ENCODE data around the gene CRIP1. TPM values are rescaled to one million over a fixed set of nuclear protein-coding genes. Genes with fewer than 3 reads are reported as not detected.

The CRIP1 gene
- total RNA-seq, 4 donors from 2014 or later = 10.0 to 41.8 (median 28.1) TPM

GRCh38 chr14:105525326-105525725 is 38.6 kb downstream of the CRIP1 start:
- no peak for TF ChIP-seq CTCF (IDR thresholded peaks at IDR 0.05; ENCODE audit: low read depth)

- TF ChIP-seq CTCF (IDR thresholded peaks at IDR 0.05; ENCODE audit: low read depth) = no peak
These were observed 39.4 kb downstream of the CRIP1 start, which contains the start of gene TMEM121 for GRCh38 chr14:105525861-105526775. TSS of gene TMEM121 (plus strand) at chr14:105526583. CDS start at chr14:105528835, 2,252 bp downstream.

- no peak for TF ChIP-seq CTCF (IDR thresholded peaks at IDR 0.05; ENCODE audit: low read depth)
These were observed 40.2 kb downstream of the CRIP1 start for GRCh38 chr14:105526776-105527380.

GRCh38 chr14:105527381-105527825 is 40.7 kb downstream of the CRIP1 start:
- TF ChIP-seq CTCF (IDR thresholded peaks at IDR 0.05; ENCODE audit: low read depth) = no peak

GRCh38 chr14:105527826-105528585 is 41.3 kb downstream of the CRIP1 start:
- TF ChIP-seq CTCF (IDR thresholded peaks at IDR 0.05; ENCODE audit: low read depth) = no peak

- no peak for TF ChIP-seq CTCF (IDR thresholded peaks at IDR 0.05; ENCODE audit: low read depth)
These were observed 42.1 kb downstream of the CRIP1 start for GRCh38 chr14:105528586-105529318.
